Ovary (tissue), 3 donors: ENCODE data around the gene SMPD1.

Experiments used
- CTCF ChIP-seq, 3 donors: fragments of 450-650 bp in 2 of 3; fragments of 200-600 bp in 1 of 3; IDR thresholded peaks; one replicate each; pipeline versions ENCODE4 v1.5.1 to v1.8.0; 2016 to 2022; ENCODE audit warnings: antibody characterized with exemption in 3 of 3, mild to moderate bottlenecking in 1 of 3
- EP300 ChIP-seq: sonication (generic); formaldehyde crosslinking; IDR thresholded peaks from one replicate; pipeline ENCODE4 v1.6.1; 2017; ENCODE audit warnings: antibody characterized with exemption
- POLR2A ChIP-seq: fragments of 450-650 bp; IDR thresholded peaks from one replicate; pipeline ENCODE4 v1.6.1; 2017; ENCODE audit warnings: antibody characterized with exemption, mild to moderate bottlenecking, moderate library complexity
- donor health status: DM: no; HTN: no; CAD: no.

- TF ChIP-seq POLR2A = no peak
- no peak for TF ChIP-seq CTCF (IDR thresholded peaks at IDR 0.05)
- no peak for TF ChIP-seq EP300
Measured at GRCh38 chr11:6403539-6403938, 13.3 kb downstream of the SMPD1 start.
